GM12878 (cell line): Measurements from ENCODE around the gene PTX4. TPM values are rescaled to one million over a fixed set of nuclear protein-coding genes. Genes with fewer than 3 reads are reported as not detected.

Source experiments
- ATAC-seq: fragments of 200-7000 bp; cut with Tn5 transposase; 3 replicates; pipeline ENCODE4 v1.9.1; 2020; ENCODE audit warnings: mild to moderate bottlenecking, moderate library complexity
- BruUV-seq: library from RNA; stranded (reverse); fragments of 400-500 nt; replicated peaks from 2 replicates; lab custom pipeline; 2021; lab: Mats Ljungman, UMichigan
- CTCF ChIA-PET: fragments of 300-600 bp; sonication (Branson Sonifier 250); formaldehyde crosslinking; extraction: SDS; loops from one replicate; lab custom pipeline; 2021; ENCODE audit warnings: inconsistent platforms; lab: Yijun Ruan, JAX
- POLR2A ChIA-PET: fragments of 350-600 bp; formaldehyde crosslinking; extraction: SDS; loops from one replicate; lab custom pipeline; 2021; ENCODE audit warnings: inconsistent platforms; lab: Charles Lee
- RAD21 ChIA-PET: fragments of 300-600 bp; sonication (Branson Sonifier 250); formaldehyde crosslinking; loops from one replicate; lab custom pipeline; 2023; ENCODE audit warnings: antibody characterized with exemption; ENCODE audit not compliant: unreplicated experiment; lab: Charles Lee
- SMC1A ChIA-PET: fragments of 300-600 bp; sonication (Branson Sonifier 250); formaldehyde crosslinking; loops from one replicate; lab custom pipeline; 2023; ENCODE audit not compliant: unreplicated experiment, uncharacterized antibody; lab: Charles Lee
- DNase-seq: peaks from one replicate; pipeline ENCODE4 v3.0.0-alpha.2; 2011; ENCODE audit warnings: low read depth, low spot score
- FAIRE-seq: peaks from 3 replicates; lab custom pipeline; 2011; peaks lifted over from hg19 to GRCh38; lab: Jason Lieb, UNC
- H2AFZ ChIP-seq: 2 replicates; pipeline ENCODE4 v1.6.0; 2011; ENCODE audit warnings: low read depth, low read length, control low read depth; ENCODE audit not compliant: control insufficient read depth
- H3K27ac ChIP-seq: 2 replicates; pipeline ENCODE4 v1.5.1; 2011; ENCODE audit warnings: control low read depth; ENCODE audit not compliant: control insufficient read depth, insufficient read depth
- H3K27me3 ChIP-seq, 2 experiments: replicated peaks in 1 of 2; 2 replicates each; pipeline versions ENCODE4 v1.6.0 to v1.6.1; 2011; ENCODE audit warnings: low read length in 1 of 2; ENCODE audit not compliant: control insufficient read depth in 2 of 2, insufficient read depth in 2 of 2
- H3K36me3 ChIP-seq, 2 experiments: 2 replicates each; pipeline ENCODE4 v1.5.1; 2011; ENCODE audit warnings: low read length in 1 of 2; ENCODE audit not compliant: control insufficient read depth in 2 of 2, insufficient read depth in 2 of 2
- H3K4me1 ChIP-seq: 2 replicates; pipeline ENCODE4 v1.6.1; 2011; ENCODE audit warnings: mild to moderate bottlenecking, low read length, moderate library complexity, mixed read lengths; ENCODE audit not compliant: control insufficient read depth, insufficient read depth
- H3K4me2 ChIP-seq: 2 replicates; pipeline ENCODE4 v1.6.0; 2011; ENCODE audit warnings: control low read depth; ENCODE audit not compliant: control insufficient read depth, insufficient read depth
- H3K4me3 ChIP-seq: fragments of 200-600 bp; sonication (generic); 2 replicates; pipeline ENCODE4 v1.5.1; 2016
- H3K79me2 ChIP-seq: 2 replicates; pipeline ENCODE4 v1.6.0; 2011; ENCODE audit warnings: low read length; ENCODE audit not compliant: control insufficient read depth, insufficient read depth
- H3K9ac ChIP-seq: 2 replicates; pipeline ENCODE4 v1.8.0; 2011; ENCODE audit warnings: low read length, control low read depth, mixed read lengths; ENCODE audit not compliant: control insufficient read depth, insufficient read depth
- H3K9me3 ChIP-seq: replicated peaks from 3 replicates; pipeline ENCODE4 v1.5.1; 2011; ENCODE audit warnings: mild to moderate bottlenecking, low read length; ENCODE audit not compliant: control insufficient read depth, insufficient read depth
- H4K20me1 ChIP-seq: 2 replicates; pipeline ENCODE4 v1.6.0; 2011; ENCODE audit not compliant: control insufficient read depth, insufficient read depth
- BHLHE40 ChIP-seq, 2 experiments: fragments of 450-650 bp in 1 of 2; IDR thresholded peaks; 2 replicates each; pipeline ENCODE4 v1.6.1; 2011 to 2017; ENCODE audit warnings: low read depth in 2 of 2, borderline replicate concordance in 1 of 2, improper control_type of control experiment in 1 of 2, low read length in 1 of 2, mild to moderate bottlenecking in 1 of 2
- BMI1 ChIP-seq: fragments of 450-650 bp; IDR thresholded peaks from 2 replicates; pipeline ENCODE4 v1.6.1; 2016; ENCODE audit warnings: mild to moderate bottlenecking, moderate library complexity, borderline replicate concordance
- CHD2 ChIP-seq: IDR thresholded peaks from 2 replicates; pipeline ENCODE4 v1.6.1; 2011; ENCODE audit warnings: low read depth, low read length, improper control_type of control experiment, borderline replicate concordance
- E4F1 ChIP-seq: fragments of 450-650 bp; IDR thresholded peaks from 2 replicates; pipeline ENCODE4 v1.6.1; 2018; ENCODE audit warnings: borderline replicate concordance, mild to moderate bottlenecking; ENCODE audit not compliant: partially characterized antibody
- GABPA ChIP-seq: IDR thresholded peaks from 2 replicates; pipeline ENCODE4 v1.6.1; 2014; ENCODE audit warnings: antibody characterized with exemption, low read depth, mild to moderate bottlenecking, inconsistent platforms
- RFX5 ChIP-seq: IDR thresholded peaks from 2 replicates; pipeline ENCODE4 v1.6.1; 2011; ENCODE audit warnings: low read depth, low read length, improper control_type of control experiment
- SREBF2 ChIP-seq: IDR thresholded peaks from 2 replicates; pipeline ENCODE4 v1.6.1; 2012; ENCODE audit warnings: mild to moderate bottlenecking, low read length
- TBL1XR1 ChIP-seq: IDR thresholded peaks from 2 replicates; pipeline ENCODE4 v1.6.1; 2012; ENCODE audit warnings: low read depth, low read length, improper control_type of control experiment
- ZBTB11 ChIP-seq: fragments of 450-650 bp; formaldehyde crosslinking; IDR thresholded peaks from 2 replicates; pipeline ENCODE4 v1.5.0; 2022; ENCODE audit warnings: mild to moderate bottlenecking, missing genetic modification characterization
- ZNF217 ChIP-seq: fragments of 450-650 bp; IDR thresholded peaks from 2 replicates; pipeline ENCODE4 v1.6.1; 2017; ENCODE audit warnings: antibody characterized with exemption, mild to moderate bottlenecking
- WGBS: methylation state at CpG from one replicate; pipeline ENCODE4 v1.1.6; 2016; ENCODE audit warnings: low lambda C conversion rate; ENCODE audit not compliant: insufficient replicate concordance, insufficient coverage; ENCODE audit errors: missing lambda C conversion rate; 5-methylcytosine and 5-hydroxymethylcytosine counted together
- in situ Hi-C: fragments of 300-500 bp; cut with MboI; formaldehyde crosslinking; loops from 9 replicates; pipeline ENCODE4 v1.14.3; 2018; ENCODE audit warnings: mixed read lengths
- intact Hi-C: fragments of 100-400 bp; cut with micrococcal nuclease; formaldehyde crosslinking; loops from one replicate; pipeline ENCODE4 v1.14.2; 2022; ENCODE audit not compliant: unreplicated experiment
- polyA plus RNA-seq, 11 experiments: library from polyadenylated mRNA; depleted of rRNA in 4 of 11; unstranded in 6 of 11; stranded (reverse) in 5 of 11; fragments of >200 nt; fragmentation: Nextera tagmentation in 4 of 11; fragmentation: Illumina TruSeq in 1 of 11; extraction: Ambion mirVana in 4 of 11; extraction: Trizol in 1 of 11; gene quantifications; 1 replicate in 1 of 11; 2 replicates in 10 of 11; pipeline versions ENCODE4 v1.2.1 to v1.2.3, GENCODE V29; 2011 to 2016; ENCODE audit warnings: inconsistent platforms in 2 of 11, missing spikeins in 2 of 11, low read depth in 1 of 11
- total RNA-seq, 4 experiments: library from RNA; depleted of rRNA in 3 of 4; stranded (reverse); fragments of >200 nt in 3 of 4; fragmentation: Illumina TruSeq in 1 of 4; extraction: Trizol in 1 of 4; gene quantifications; 2 replicates each; pipeline versions ENCODE4 v1.2.1 to v1.2.3, GENCODE V29; 2013 to 2021
- TF ChIP-seq, protein P1 (sequence below): fragments of 450-650 bp; IDR thresholded peaks from 2 replicates; pipeline ENCODE4 v1.6.1; 2017; ENCODE audit warnings: low read depth, mild to moderate bottlenecking, moderate library complexity

PTX4 gene
- total and polyA plus RNA-seq, 10 of the 15 experiments (the other 5 are each of a cell fraction or from before 2014, with no cell fraction given), result not detected

DNA sequence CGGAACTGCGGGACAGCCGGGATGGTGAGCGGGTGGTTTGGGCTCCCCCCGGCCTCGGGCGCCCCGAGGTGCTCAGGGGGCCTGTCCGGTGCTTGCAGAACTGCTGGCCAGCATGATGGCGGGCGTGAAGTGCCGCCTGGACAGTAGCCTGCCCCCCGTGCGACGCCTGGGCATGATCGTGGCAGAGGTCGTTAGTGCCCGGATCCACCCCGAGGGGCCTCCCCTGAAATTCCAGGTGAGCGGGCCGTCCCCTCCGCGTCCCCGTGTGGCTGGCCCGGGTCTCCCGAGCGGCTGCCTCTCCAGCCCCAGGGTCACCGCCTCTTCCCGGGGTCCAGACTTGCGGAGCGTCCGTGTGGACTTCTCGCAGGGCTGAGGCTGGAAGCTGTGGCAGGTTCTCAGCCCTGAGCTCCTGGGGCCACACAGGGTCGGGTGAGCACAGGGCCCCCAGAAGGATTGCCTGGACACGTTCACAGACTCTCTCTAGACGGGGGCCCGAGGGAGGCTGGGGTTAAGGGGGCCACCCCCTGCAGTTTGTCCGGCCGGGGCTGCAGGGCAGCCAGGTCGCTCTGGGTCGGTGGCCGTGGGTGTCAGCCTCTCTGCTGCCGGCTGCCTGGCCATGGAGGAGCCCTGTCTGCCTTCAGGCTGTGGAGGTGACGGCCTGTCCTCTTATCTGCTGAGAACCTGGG is 11.9 kb upstream of the PTX4 start:
- no TSS peak for BruUV-seq
- Histone ChIP-seq H3K4me2 (no peak overlapping the region), H3K36me3 (peaks cover 7 to 17% of the 10 kb centered on the region in 2 experiments; a peak in 3 of 4 replicates), H3K27ac (no peak overlapping the region), H3K4me1 (no peaks in the 10 kb centered on the region), H3K79me2 (no peaks in the 10 kb centered on the region), H3K9ac (no peak overlapping the region), H4K20me1 (no peaks in the 10 kb centered on the region), H2AFZ (no peak overlapping the region), H3K4me3 (no peak overlapping the region), H3K27me3 (no peaks in the 10 kb centered on the region), H3K9me3 (no peaks in the 10 kb centered on the region)
- ChIA-PET CTCF (no interaction called here), POLR2A (no interaction called here), RAD21 (no interaction called here), SMC1A (no interaction called here)
- ATAC-seq (no peak), FAIRE-seq (no peak), DNase-seq (no peak)
- WGBS, result 93% methylated on average over 36 of the region's 44 CpGs
- TF ChIP-seq, protein P1, sequence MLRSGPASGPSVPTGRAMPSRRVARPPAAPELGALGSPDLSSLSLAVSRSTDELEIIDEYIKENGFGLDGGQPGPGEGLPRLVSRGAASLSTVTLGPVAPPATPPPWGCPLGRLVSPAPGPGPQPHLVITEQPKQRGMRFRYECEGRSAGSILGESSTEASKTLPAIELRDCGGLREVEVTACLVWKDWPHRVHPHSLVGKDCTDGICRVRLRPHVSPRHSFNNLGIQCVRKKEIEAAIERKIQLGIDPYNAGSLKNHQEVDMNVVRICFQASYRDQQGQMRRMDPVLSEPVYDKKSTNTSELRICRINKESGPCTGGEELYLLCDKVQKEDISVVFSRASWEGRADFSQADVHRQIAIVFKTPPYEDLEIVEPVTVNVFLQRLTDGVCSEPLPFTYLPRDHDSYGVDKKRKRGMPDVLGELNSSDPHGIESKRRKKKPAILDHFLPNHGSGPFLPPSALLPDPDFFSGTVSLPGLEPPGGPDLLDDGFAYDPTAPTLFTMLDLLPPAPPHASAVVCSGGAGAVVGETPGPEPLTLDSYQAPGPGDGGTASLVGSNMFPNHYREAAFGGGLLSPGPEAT, result no peak
- no peak for TF ChIP-seq SREBF2
- TF ChIP-seq E4F1, result no peak
- TF ChIP-seq BHLHE40 (IDR thresholded peaks at IDR 0.05; ENCODE audit: borderline replicate concordance in 1 of 2, low read depth in 2 of 2, low read length in 1 of 2), result no peak
- TF ChIP-seq CHD2, result no peak
- no peak for TF ChIP-seq TBL1XR1
- no peak for TF ChIP-seq GABPA
- no peak for TF ChIP-seq BMI1
- no peak for TF ChIP-seq ZBTB11
- TF ChIP-seq RFX5, result no peak
- TF ChIP-seq ZNF217, result no peak
- intact Hi-C loops, result no loop called here
- in situ Hi-C loops, result no loop called here
